Right kidney (tissue), 1 donor: ENCODE results near the gene WDR6.
"Not testable (repeated sequence)": the region's sequence is repeated elsewhere in the genome, so short reads cannot be mapped to it uniquely, and the experiment has no call there.

ENCODE experiments used
- DNase-seq: peaks from one replicate; pipeline ENCODE4 v3.0.0-alpha.2; 2016

Gene WDR6

DNA sequence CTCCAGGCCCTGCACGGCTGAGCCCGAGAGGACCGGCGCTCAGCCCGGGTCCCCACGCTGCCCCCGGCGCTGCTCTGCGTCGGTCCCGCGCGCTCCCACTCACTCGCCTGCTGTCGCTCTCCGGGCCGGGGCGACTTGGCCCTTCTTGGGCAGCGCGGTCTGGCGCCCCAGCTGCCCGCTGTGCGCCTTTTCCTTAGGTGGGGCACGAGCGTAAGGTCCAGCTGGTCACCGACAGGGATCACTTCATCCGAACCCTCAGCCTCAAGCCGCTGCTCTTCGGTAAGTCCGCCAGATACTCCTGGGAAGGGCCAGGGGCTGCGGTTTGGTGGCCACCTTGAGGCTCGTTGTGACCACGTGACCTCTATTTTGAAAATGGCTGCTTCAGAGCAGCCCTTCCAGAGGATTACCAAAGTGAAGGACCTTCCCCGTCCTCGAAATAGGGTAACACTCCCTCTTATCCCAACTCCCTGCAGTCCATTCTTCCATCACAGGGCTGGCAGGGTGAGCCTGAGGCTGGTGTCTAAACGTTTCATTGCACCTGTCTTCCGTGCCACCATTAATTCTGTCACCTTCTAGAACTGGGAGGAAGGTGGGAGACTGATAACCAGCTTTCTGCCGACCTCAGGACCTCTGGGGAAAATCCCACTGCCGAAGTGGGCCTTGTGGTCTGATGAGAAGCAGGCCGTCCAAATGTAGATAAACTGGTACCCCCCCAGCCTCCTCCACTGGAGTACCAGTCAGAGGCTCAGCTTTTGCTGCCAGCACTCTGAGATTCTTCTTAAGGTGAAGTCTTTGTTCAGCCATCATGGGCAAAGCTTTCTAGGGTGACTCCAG, 16.3 kb upstream of the WDR6 start:
- peak; percentile 79 for DNase-seq

DNA sequence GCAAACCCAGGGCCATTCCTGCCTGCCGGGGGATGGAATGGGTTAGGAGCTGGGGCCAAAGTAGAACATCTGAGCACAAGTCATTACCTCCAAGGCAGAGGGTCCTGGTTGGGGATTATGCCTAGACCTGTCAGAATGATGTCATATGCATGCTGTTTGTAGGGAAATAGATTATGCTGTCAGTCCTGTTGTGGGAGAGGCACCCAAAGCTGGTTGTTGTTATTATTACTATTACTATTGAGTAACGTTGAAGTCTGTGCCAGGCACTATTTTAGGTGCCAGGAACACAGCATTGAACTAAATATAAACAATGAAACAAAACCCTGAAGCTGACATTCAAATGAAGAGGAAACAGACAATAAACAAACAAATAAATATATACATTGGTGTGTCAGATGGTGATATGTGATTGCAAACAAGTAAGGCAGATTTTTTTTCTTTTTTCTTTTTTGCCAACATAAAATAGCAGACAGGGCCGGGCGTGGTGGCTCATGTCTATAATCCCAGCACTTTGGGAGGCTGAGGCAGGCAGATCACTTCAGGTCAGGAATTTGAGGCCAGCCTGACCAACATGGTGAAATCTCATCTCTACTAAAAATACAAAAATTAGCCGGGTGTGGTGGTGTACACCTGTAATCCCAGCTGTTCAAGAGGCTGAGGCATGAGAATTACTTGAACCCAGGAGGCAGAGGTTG, 15.2 kb upstream of the WDR6 start:
- DNase-seq = no peak

DNA sequence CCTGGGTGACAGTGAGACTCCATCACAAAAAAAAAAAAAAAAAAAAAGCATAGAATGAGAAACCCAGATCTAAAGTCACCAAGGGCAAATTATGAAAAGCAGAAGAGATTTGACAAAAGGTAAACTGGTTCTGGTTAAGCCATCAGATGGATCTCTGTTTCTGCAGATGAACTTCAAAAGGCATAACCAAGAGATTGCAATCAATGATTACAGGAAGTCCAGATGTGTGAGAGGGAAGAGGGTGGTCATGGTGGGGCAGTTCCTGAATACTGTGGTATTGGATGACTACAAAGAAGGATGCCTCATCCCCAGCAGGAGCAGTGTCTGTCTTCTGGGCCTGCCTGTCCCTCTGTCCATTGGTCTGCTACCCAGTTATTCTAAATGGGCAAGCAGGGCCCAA, 13.4 kb upstream of the WDR6 start:
- no peak for DNase-seq

- no peak for DNase-seq
Observed at GRCh38 chr3:48996640-48997039, 10.6 kb upstream of the WDR6 start.

DNA sequence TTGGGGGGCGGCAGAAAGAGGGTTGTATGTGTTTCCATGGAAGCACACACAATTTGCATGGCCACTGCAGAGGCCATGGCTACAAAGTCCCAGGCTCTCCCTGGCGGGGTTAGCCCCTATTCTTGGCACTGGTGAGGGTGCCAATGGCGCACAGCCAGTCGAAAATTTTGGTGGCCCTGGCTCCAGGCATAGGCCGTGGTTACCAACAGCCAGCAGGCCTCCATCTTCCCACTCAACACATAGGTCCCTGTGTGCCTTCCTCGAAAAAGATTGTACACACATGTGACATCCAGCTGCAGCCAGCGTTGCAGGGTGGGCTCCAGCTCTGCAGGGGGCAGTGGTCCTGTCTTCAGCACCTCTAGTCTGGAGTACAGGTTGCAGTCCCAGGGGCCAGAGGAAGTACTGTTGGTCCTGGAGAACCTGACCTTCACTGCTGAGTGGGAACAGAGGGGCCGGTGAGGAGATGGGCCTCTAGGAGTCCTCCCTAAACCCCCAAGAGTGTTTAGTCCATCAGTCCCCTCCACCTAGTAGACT, 10.0 kb upstream of the WDR6 start:
- no peak for DNase-seq

DNA sequence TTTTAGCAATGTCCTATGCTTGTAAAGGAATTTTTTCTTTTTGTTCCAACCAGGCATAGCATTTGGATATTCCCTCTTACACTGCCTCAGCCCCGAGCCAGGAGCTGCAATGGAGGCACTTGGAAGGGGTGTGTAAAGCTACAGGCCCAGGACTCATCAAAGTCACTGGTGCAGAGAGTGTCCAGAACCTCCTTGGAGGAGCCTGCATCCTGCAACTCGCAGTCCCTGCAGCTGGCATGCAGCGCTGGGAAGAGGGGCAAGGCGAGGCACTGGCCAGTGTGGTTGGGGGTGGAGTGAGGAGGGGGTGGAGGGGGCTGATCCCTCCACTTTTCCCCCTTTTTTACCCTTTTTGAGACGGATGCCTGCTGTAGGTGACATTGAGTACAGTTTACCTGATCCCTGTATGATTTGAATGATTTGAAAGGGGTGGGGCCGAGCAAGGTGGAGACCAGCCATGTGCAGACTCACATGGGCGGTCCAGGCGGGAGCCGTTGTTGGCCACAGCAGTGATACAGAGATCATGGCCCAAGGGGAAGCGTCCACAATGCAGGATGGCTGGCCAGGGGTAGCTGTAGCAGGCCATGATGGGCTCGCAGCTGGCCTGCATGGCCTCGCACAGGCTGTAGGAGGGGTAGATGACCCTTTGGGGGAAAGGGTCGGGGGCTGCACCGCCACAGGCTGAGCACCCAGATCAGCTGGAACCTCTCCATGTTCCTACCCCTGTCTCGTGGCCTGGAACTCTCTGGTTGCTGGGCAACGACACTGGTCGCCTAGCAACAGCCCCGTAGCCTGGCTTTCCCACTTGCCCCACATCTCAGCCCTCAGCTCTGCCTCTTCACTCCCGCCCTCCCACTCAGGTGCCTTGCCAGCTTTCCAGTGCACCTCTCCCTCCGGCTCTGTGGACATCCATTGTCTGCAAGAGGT, 9.2 kb upstream of the WDR6 start:
- no peak for DNase-seq

DNA sequence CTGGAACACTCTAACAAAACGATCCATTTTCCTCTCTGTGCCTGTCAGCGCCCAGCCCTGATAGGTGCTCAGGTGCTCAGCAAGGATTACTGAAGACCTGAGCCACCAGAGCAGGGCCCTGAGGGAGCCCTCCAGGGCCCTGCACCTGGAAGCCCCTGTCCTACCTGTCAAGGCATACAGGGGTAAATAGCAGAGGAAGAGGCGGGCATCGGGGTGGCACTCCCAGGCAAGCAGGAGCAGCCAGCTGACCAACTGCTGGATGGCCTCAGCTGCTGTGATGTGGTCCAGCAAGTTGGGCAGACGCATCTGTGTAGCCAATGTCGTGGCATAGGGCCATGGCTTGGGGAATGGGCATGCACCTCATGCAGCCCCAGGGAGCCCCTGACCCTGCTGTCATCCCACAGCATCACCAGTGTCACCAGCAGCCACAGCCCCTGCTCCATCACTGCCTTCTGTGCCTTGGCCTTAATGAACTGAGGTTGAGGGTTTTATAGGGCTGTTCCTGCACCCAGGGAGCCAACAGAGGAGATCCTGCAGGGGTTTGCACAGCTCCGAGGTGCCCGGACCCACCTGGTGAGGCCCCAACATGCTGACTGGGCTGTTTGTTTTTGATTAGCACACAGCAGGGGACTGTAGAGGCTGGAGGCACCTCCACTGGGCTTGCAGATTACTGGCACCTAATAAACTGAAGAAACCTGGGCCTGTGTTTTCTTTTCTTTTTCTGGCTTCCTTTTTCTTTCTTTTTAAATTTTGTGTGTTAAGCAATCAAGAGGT, 7.9 kb upstream of the WDR6 start:
- DNase-seq = no peak

DNA sequence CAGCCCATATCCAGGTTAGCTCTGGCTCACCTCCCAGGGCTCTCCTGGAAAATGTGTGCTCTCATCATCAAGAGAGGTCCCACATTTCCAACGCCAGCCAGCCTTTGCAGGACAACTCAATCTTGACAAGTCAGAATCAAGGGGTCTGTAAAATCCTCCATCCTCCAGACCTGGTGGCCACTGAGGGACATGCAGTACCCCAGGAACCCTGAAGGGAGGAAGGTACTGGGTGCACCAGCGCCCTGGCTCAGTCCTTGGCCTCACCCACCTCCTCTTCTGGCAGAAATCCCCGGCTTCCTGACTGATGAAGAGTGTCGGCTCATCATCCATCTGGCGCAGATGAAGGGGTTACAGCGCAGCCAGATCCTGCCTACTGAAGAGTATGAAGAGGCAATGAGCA, 6.0 kb upstream of the WDR6 start:
- DNase-seq = no peak

DNA sequence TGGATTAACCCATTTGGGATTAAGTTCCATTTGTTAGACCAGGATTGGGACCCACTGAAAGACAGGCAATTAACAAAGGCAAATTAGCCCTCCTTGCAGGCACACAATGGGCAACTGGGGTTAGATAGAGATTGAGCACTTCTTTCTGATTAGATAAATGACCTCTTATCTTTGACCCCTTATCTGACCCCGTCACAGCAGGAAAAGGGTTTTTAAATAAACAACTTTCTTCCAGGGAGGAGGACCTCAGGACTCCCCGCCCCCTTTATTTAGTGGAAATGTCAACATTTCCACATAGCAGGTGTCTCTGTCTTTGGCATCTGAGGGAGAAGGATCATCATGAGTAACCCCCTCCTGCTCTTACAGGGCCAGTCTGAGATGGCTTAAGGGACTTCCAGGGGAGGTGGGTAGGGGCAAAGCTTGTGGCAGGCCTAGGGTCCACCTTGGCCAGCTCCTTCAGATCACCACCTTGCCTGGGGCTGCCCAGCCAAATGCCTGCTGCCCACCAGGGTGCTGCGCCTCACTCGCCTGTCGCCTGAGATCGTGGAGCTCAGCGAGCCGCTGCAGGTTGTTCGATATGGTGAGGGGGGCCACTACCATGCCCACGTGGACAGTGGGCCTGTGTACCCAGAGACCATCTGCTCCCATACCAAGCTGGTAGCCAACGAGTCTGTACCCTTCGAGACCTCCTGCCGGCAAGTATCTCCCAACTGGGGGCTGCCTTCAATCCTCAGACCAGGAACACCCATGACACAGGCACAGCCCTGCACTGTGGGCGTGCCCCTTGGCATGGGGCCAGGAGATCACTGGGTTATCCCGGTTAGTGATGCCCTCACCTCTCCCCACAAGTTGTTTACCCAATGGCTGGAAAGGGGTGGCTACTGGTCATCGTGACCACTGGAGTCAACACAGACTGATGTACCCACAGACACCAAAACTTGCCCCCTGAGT, 2.6 kb upstream of the WDR6 start:
- no peak for DNase-seq

- no peak for DNase-seq
Observed at GRCh38 chr3:49005303-49005680, 1.9 kb upstream of the WDR6 start.

- no peak for DNase-seq
Observed at GRCh38 chr3:49005998-49006397, 1.2 kb upstream of the WDR6 start.

- peak; percentile 50 for DNase-seq
Observed at GRCh38 chr3:49006408-49007067, 653 bp upstream of the WDR6 start.

- no peak for DNase-seq
Observed at GRCh38 chr3:49007771-49008528, 759 bp downstream of the WDR6 start.

GRCh38 chr3:49008627-49009026, 1.4 kb downstream of the WDR6 start:
- not testable (repeated sequence) for DNase-seq

- no peak for DNase-seq
Observed at GRCh38 chr3:49009396-49009795, 2.2 kb downstream of the WDR6 start.

GRCh38 chr3:49012441-49013017, 5.3 kb downstream of the WDR6 start:
- no peak for DNase-seq

DNA sequence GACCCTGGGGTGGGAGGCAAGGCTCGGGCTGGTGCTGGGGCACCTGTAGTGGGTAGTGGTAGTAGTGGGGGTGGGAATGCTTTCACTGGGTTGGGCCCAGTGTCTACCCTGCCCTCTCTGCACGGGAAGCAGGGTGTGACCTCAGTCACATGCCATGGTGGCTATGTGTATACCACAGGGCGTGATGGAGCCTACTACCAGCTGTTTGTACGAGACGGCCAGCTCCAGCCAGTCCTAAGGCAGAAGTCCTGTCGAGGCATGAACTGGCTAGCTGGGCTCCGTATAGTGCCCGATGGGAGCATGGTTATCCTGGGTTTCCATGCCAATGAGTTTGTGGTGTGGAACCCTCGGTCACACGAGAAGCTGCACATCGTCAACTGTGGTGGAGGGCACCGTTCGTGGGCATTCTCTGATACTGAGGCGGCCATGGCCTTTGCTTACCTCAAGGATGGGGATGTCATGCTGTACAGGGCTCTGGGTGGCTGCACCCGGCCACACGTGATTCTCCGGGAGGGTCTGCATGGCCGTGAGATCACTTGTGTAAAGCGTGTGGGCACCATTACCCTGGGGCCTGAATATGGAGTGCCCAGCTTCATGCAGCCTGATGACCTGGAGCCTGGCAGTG, 6.0 kb downstream of the WDR6 start:
- DNase-seq = no peak
